Amniotic stem cell (primary cell): ENCODE data around the gene PREX1.
A peak's percentile ranks its signal among the peaks of the same experiment; 100 is the strongest.

Experiments
- DNase-seq: peaks from one replicate; lab custom pipeline; 2025; lab: John Stamatoyannopoulos, UW

Gene PREX1

DNA sequence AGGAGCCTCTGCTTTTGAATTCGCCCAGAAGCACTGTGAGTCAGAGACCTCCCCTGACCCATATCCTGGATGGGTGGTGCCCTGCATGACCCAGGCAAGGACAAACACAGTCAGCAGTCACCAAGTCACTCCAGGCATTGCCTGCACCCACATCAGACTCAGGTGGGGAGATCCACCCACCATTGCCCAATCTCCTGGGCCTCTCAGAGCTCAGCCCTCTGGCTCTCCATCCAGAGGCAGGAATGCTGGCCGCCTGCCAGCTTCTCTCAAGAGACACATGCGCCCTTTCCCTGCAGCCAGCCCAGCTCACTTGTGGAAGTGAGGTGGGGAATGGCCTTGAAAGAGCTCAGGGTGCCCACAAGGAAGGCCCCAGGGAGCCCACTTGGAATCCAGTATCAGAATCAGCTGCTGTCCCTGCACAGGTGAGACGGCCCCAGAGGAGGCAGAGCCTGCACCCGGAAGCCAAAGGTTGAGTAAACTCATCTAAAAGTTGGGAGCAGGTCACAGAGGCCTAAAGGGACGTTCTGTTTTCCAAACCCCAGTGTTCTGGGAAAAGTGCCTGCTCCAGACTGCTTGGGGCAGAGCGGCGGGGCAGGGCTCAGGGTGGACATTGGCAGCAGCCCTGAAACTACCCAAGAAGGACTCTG lies 129.8 kb downstream of the PREX1 start:
- peak; percentile 48 for DNase-seq

DNA sequence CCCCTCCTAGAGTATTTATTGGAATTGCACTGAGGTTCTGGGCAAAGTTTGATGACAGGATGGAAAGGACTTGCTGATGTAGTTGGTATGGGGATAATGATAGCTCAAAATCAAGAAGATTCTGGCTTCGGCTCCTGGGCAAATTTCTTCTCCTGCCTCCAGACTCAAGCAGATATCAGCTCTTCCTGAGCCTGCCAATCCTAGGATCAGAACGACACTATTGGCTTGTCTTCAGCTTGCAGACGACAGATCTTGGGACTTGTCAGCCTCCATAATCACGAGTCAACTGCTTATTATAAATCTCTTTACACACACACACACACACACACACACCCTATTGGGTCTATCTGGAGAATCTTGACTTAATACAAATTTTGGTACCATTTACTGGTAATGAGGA lies 131.1 kb downstream of the PREX1 start:
- no peak for DNase-seq

DNA sequence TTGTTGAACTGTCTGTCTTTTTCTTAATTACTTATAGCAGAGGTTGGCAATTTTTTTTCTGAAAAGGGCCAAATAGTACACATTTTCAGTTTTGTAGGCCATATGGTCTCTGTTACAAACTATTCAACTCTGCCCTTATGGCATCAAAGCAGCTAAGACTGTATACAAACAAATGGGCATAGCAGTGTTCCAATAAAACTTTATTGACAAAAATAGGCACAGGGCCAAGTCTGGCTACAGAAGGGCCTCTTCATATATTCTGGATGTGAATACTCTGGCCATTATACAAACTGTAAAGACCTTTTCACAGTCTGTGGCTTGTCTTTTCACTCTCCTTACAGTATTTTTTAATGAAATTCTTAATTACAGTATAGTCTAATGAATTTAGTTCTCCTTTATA lies 132.1 kb downstream of the PREX1 start:
- no peak for DNase-seq

DNA sequence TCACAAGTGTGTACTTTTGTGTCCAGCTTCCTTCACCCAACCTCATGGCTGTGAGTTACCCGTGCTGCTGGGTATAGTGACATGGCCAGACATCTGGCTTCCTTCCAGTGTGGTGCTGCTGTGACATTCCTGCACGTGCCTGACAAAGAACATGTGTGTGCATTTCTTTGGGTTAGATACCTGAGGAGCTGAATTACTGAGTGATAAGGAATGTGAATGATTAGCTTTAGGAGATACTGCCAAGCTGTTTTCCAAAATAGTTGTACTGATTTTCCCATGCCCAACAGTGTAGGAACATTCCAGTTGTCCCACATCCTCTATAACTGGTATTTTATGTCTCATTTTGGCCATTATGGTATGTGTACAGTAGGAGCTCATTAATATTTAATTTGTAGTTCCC lies 132.5 kb downstream of the PREX1 start:
- DNase-seq, result no peak

DNA sequence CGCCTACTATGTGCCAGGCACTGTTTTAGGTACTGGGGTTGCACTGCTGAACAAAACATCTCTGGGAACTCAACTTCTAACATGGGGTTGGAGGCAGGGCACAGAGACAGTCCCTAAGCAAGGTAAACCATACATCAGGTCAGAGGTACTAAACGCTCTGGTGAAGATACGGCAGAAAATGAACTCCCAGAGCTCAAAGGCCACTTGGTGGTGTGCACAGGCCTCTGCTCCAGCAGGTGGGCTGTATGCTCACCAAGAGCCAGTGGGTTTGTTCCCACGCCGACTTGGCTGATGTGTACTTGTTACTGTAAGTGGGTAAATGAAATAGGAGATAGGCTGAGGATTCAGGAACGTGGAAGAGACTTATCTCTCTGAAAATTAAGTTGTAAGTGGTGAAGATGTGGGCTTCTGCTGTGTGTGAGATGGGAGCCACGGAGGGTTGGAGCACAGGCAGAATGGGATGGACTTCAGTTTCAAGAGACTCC lies 133.4 kb downstream of the PREX1 start:
- DNase-seq, result no peak

DNA sequence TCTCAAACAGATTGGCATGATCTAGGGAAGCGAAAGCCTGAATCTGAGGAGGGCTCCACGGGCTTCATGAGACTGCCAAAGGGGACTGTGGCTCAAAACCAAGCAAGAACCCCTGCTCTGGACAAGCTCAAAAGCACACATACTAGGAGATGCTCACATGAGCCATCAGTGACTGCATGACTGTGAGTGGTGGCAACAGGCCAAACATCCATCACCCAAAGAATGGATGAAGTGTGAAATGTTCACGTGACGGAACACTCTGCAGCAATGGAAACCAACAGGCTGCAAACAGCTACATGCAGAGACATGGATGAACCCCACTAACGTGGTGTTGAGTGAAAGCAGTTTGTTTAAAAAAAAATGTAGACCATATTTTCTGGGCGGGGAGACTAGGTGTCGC lies 136.3 kb downstream of the PREX1 start:
- no peak for DNase-seq

DNA sequence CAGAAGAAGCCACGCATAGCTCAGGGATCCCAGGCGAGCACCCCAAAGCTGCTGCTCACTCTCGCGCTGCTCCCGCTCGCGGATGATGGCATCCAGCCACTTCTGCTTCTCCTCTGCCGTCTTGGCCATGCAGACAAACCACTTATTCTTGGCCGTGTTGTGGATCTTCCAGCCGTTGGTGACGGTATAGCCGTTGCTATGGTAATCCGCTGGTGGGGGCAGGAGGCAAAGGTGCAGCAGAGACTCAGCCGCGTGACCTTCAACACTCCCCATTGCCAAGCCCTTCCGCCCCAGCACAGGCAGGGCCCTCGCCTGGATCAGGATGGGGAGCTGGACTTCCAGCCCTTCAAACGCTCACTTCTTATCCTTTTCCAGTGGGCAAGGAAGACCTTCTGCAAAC lies 136.9 kb downstream of the PREX1 start:
- no peak for DNase-seq

DNA sequence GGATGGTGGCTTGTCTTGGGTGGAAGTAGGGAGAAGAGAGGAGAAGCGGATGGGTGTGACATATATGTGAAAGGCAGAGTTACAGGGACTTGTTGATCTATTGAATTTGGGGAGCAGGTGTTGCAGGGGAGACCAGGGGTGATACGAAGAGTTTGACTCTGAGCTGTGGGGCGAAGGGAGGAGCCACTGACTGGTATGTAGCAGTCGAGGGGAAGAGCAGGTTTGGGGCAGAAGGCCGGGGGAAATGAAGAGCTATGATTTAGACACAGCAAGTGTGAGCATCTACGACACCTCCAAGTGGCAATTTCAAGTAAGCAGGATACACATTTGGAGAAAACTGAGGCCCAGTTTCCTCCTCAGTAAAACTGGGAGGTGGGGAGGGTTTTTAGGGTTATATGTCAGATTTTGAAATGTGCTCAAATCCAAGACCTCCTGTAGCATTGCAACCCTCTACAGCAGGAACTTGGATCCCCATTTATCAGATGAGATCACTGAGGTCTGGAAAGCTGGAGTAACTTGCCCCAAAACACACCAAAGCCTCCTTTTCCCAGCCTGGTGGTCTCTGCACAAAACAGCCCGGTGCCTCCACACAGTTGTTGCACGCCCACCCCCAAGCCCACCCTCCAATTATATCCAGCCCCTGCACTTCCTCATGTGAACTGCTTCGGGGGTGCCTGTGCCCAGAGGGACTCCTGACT lies 137.8 kb downstream of the PREX1 start:
- no peak for DNase-seq

DNA sequence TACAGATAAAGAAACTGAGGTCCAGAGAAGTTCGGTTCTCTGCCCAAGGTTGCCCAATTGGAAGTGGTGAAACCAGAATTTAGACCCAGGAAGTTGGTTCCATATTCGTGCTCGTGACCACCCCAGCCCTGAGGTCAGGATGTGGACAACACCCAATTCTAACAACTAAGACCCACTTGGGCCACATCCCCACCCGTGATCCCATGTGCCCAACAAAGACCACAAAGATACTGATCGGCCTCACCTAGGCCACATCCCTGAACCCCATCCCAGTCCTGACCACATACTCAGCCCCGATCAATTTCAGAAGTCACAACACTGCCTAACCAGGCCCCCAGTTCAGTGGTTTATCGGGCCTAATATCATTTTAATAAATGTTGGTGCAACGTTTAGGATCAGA lies 138.4 kb downstream of the PREX1 start:
- DNase-seq, result no peak

DNA sequence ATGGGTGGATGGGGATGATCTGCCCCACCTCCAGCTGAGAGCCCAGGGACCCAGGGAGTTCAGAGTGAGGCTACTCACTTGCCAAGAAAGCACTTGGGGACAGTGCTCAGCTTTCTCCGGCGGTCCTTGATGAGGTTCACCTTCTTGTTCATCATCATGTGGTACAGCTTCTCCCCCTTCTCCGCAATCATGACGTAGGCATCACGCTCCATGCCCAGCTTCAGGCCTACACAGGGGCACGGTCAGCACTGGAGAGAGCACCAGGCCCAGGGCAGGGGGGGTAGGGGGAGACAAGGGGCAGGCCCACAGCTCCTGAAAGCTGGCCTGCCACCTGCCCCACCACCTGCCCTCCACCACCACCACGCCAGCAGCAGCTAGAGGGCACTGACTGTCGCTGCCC lies 139.2 kb downstream of the PREX1 start:
- no peak for DNase-seq

DNA sequence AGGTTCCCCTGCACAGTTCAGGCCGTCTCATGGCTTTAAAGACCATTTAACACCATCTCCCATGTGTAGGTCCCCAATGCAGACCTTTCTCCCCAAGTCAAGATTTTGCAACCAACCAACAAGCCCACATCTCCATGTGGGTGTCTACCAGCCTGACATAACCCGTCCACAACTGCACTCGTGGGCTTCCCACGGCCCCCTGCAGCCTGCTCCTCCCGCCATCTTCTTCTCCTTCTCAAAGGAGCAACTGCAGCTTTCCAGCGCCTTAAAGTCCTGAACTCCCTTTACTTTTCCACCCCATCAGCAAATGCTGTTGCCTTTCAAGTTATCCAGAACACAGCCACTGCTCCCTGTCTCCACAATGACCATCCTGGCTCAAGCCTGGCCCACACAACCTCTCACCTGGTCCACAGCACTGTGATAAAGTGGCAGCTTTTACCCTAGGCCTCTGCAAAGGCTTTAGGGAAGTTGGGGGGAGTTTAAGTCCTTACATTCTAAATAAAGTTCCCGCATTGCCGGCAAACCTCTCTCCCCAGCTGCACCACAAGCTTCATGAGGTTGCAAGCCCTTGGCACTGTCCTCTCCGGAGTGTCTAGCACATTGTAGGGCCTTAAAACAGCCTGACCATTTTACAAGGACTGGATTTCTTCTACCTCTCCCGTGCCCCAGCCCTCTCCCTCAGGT lies 140.5 kb downstream of the PREX1 start:
- DNase-seq, result no peak

DNA sequence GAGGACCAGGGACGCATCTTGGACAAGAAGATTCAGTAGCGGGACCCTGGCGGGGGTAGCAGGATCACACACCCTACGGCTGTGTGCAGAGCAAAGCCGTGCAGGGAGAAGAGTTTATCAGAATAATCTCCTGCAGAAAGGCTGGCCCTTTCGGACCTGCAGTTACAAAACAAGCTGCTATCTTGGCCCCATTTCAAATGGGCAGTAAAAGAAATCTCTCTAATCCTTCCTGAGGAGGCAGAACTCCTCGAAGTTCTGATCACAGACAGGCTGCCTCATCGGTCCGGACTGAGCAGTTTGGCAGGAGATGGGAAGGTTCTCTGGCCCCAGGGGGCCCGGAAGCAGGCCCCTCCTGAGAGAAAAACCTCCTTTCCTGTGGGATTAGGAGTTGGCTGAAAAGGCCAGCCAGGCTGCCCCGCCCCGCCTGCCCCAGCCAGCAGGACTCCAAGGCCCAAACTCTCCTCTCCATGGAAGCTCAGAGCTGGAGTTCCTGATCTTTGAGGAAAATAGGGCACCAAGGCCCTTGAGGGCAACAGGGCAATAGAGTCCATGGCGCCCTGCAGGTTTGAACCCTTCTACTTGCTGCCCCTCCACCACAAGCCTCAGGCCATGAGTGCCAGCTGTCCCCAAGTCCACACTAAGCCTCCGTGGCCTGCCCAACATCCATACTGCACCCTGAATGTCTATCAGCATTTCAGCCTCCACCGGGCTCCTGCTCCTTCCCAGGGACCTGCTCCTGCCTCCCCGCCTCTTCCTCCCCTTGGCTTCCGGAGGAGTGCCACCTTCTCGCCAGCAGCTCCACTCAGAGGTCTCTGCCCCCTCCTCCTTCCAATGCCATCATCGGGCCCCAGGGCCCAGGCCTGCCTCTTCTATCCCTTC lies 141.3 kb downstream of the PREX1 start:
- DNase-seq, result no peak

DNA sequence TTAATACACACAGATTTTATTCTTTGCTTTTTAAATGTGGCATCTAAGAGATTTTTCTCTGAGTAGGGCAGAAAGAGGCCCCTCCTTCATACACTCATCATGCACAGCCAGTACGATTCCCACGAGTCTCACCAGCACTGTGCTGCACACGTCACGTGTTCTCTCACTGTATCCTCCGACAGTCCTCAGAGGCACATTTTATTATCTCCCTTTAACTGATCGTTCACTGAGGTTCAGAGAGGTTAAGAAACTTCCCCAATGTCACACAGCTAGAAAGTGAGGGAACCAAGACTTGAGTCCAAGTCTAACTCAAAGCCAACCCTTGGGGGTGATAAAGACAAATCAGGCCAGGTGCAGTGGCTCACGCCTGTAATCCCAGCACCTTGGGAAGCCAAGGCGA lies 142.5 kb downstream of the PREX1 start:
- no peak for DNase-seq

DNA sequence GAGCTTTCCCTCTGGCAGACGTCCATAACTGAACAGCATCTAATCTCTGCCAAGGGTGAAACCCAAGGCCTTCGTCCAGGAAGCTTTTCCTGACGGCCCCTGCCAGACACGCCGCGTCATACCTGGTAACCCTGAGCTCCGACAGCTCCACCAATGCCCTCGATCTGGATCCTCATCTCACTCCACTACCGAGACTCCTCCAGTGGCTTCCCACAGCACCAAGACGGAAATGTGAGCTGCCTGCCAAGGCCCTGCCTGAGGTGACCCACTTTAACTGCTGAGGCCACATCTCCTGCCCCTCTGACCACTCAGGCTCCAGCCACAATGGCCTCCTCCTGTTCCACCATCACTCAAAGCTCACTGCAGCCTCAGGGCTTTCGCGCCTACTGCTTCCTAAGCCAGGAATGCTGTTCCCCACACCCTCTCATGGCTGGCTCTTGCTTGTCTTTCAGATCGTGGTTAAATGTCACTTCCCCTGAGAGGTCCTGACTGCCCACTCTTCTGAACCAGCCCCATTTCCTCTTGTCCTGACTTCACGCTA lies 143.2 kb downstream of the PREX1 start:
- no peak for DNase-seq

DNA sequence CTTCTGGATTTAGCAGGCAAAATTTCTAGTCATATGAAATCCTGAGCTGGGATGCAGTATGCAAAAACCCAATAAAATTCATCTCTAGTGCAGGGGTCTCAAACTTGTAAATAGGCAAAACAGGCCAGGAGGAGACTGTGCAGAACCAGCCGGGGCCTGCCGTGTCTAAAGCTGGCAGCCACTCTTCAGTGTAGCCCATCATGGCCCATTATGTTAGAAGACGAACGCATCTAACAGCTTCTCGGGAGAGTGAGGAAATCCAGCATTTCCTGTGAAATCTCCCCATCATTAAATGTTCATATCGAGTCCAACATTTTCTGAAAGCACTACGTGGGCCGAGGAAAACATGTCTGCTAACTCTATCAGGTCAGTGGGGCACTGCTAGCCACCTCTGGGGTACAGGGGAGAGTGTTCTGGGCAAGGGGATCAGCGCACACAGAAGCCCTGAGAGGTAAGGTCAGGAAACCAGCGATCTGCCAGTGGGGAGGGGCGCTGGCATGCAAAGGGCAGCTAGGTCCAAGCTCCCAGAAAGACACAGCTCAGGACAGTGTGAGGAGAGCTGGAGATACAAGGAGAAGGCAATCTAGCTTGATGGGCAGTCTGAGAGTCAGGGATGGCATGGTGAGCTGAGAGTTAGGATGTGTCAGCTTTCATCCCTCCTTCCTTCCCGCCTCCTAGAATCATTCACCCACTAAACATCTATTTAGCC lies 144.2 kb downstream of the PREX1 start:
- no peak for DNase-seq

DNA sequence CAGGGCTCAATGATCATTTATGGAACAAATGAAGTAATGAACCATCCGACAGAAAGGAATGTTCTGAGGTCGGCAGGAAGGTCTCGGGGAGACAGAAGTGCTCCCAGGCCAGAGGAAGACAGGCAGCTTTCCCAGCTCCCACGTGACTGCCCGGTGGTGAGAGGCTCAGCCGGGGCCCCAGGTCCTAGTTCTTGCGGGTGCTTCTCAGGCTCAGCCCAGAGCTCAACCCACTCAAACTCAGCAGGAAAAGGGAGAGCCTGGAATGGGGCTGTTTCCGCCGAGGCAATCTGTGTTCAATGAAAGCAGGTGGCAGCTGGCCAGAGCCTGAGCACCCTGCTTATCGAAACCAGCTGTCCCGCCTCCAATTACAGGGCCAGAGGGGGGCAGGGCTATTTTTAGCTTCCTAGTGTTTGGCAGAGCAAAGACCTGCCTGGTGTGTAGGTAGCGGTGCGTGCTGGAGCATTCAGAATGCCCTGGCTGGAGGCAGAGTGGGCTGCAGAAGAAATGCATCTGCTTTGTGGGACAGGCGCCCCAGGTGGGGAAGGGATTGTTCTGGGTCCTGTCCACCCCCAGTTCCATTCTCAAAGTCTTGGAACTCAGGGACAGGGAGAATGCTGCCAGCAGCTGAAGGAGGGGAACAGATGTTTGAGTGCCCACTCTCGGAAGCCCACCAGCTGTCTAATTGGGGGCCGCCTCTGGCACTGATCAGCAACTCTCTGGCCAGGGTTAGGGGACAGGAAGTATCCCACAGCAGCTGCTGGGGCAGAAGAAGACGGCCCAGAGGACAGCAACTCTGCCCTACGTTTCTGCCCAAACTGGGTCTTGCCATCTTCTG lies 145.1 kb downstream of the PREX1 start:
- peak; percentile 91 for DNase-seq

DNA sequence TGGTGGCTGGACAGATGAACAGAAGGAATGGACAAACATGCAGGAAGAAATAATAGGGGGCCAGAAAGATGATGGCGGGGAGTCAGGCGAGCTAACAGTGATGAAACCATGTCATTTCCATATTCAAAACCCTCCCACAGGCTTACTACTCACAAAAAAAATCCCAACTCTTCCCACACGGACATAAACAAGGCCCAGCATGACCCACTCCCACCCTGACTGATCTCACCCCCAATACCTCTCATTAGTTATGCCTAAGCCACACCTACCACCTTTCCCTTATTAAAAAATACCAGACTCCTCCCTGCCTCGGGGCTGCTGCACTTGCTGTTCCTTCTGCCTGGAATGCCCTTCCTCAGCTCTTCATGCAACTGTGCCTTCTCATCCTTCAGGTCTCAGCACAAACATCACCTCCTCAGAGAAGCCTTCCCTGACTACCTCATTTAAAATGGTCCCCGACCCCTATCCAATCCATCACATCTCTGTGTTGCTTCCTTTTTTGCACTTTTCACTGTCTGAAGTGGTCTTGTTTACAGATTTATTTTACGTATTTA lies 145.8 kb downstream of the PREX1 start:
- DNase-seq, result no peak

DNA sequence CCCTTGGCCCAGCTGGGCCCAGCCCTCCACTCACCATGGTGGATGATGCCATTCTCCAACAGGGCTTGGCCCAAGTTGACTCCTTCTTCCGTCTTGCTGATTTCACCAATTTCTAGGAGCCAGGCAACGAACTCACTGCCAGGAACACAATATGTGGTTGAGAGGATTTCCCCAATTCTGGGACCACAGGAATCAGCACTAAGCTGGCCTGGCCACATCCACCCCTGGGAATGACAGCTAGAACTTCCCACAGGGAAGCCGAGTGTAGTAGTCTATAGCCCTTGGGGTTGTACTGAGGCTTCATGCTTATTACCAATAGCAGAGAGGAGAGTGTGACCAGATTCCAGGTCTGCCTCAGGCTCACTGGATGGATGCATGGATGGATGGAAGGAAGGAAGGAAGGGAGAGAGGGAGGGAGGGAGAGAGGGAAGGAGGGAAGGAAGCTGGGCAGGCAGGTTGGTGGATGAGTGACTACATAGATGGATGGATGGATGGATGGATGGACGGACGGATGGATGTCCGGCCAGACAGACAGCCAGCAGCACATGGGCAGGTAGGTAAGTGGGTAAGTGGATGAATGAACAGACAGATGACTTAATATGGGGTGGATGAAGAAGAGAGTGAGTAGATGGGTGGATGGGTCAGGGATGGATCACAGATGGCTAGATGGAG lies 146.5 kb downstream of the PREX1 start:
- no peak for DNase-seq

DNA sequence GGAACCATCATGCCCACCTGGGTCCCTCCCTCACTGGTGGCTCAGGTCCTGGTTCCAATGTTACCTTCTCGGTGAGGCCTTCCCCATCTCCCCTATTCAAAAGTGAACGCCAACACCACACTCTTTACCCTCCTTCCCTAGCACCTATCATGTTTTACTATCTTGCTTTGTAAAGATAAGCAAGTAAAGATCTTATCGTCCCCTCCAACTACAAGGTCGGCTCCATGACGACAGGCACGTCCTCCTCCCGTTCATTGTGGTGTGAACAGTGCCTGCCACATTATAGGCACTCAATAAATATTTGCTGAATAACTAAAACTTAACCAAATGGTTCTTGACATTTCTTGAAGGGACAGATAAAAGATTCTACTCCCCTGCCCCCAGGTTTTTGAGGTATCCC lies 147.1 kb downstream of the PREX1 start:
- DNase-seq, result no peak

DNA sequence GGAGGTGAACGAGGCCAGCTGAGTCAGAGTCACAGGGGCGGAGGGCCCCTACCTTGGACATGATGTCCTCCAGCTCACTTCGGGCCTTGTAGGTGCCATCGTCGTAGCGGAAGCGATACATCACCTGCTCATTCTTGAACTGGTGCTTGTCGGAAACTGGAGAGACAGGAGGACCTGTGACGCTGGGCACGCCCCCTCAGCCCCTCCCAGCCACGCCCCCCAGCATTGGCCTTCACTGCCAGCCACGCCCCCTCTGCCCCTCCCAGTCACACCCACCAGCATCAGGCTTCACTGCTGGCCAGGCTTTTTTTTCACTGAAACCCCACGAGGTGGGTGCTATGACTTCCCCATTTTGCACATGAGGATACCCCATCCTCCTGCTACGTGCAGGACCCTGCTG lies 148.2 kb downstream of the PREX1 start:
- no peak for DNase-seq
